Neuronal stem cell (in vitro differentiated cells): ENCODE measurements around the gene HMOX1.

Source experiments
- DNase-seq: peaks from one replicate; pipeline ENCODE4 v3.0.0-alpha.2; 2013; ENCODE audit warnings: low spot score
- H2AFZ ChIP-seq: one replicate; pipeline ENCODE4 v1.6.1; 2013; ENCODE audit warnings: mild to moderate bottlenecking, low read length, inconsistent platforms
- H2AK5ac ChIP-seq: 2 replicates; pipeline ENCODE4 v1.6.1; 2013; ENCODE audit warnings: low read depth, mild to moderate bottlenecking, inconsistent platforms, low read length, moderate library complexity, mixed read lengths
- H2BK120ac ChIP-seq: 2 replicates; pipeline ENCODE4 v1.6.1; 2013; ENCODE audit warnings: low read depth, mild to moderate bottlenecking, inconsistent platforms, low read length, moderate library complexity, mixed read lengths
- H2BK12ac ChIP-seq: one replicate; pipeline ENCODE4 v1.6.1; 2013; ENCODE audit warnings: low read length, inconsistent platforms
- H2BK15ac ChIP-seq: 2 replicates; pipeline ENCODE4 v1.6.1; 2013; ENCODE audit warnings: mild to moderate bottlenecking, low read length, inconsistent platforms, mixed read lengths
- H2BK5ac ChIP-seq: one replicate; pipeline ENCODE4 v1.6.1; 2013; ENCODE audit warnings: inconsistent platforms, mild to moderate bottlenecking, low read length, moderate library complexity
- H3K14ac ChIP-seq: one replicate; pipeline ENCODE4 v1.6.1; 2013; ENCODE audit warnings: low read length, inconsistent platforms
- H3K18ac ChIP-seq: 2 replicates; pipeline ENCODE4 v1.6.1; 2013; ENCODE audit warnings: low read length, inconsistent platforms
- H3K23ac ChIP-seq: 2 replicates; pipeline ENCODE4 v1.6.1; 2013; ENCODE audit warnings: low read depth, mild to moderate bottlenecking, mixed read lengths, low read length, inconsistent platforms; ENCODE audit not compliant: poor library complexity
- H3K27ac ChIP-seq: replicated peaks from 3 replicates; pipeline ENCODE4 v1.5.1; 2013; ENCODE audit warnings: low read length, inconsistent platforms
- H3K27me3 ChIP-seq, 3 experiments: 2 replicates each; pipeline ENCODE4 v1.6.1; 2013; ENCODE audit warnings: low read length in 3 of 3, mild to moderate bottlenecking in 2 of 3, inconsistent platforms in 1 of 3, low read depth in 1 of 3, mixed read lengths in 1 of 3, moderate library complexity in 1 of 3; ENCODE audit not compliant: control insufficient read depth in 3 of 3, insufficient read depth in 3 of 3
- H3K36me3 ChIP-seq, 2 donors: replicated peaks in 1 of 2; 2 replicates each; pipeline ENCODE4 v1.6.1; 2013; ENCODE audit warnings: low read length in 2 of 2; ENCODE audit not compliant: control insufficient read depth in 2 of 2, insufficient read depth in 2 of 2
- H3K4ac ChIP-seq: 2 replicates; pipeline ENCODE4 v1.6.1; 2013; ENCODE audit warnings: inconsistent platforms, mild to moderate bottlenecking, low read length, moderate library complexity
- H3K4me1 ChIP-seq, 2 donors: 1 replicate in 1 of 2; 2 replicates in 1 of 2; pipeline ENCODE4 v1.6.1; 2013; ENCODE audit warnings: low read length in 2 of 2, low read depth in 1 of 2; ENCODE audit not compliant: control insufficient read depth in 2 of 2, insufficient read depth in 1 of 2
- H3K4me2 ChIP-seq: one replicate; pipeline ENCODE4 v1.6.1; 2013; ENCODE audit warnings: mild to moderate bottlenecking, low read length, inconsistent platforms; ENCODE audit not compliant: insufficient read depth, poor library complexity, severe bottlenecking
- H3K4me3 ChIP-seq, 2 donors: 2 replicates each; pipeline ENCODE4 v1.5.1; 2013; ENCODE audit warnings: low read length in 2 of 2, mild to moderate bottlenecking in 2 of 2, inconsistent platforms in 1 of 2, moderate library complexity in 1 of 2
- H3K79me1 ChIP-seq: one replicate; pipeline ENCODE4 v1.6.1; 2013; ENCODE audit warnings: low read depth, mild to moderate bottlenecking, inconsistent platforms, low read length, moderate library complexity
- H3K9ac ChIP-seq: one replicate; pipeline ENCODE4 v1.6.1; 2013; ENCODE audit warnings: mild to moderate bottlenecking, low read depth, low read length, inconsistent platforms; ENCODE audit not compliant: poor library complexity
- H3K9me3 ChIP-seq, 2 donors: replicated peaks in 1 of 2; 2 replicates each; pipeline versions ENCODE3 to v1.6.1; 2013; ENCODE audit warnings: low read length in 2 of 2, mild to moderate bottlenecking in 2 of 2, inconsistent platforms in 1 of 2, low read depth in 1 of 2, mixed read lengths in 1 of 2, moderate library complexity in 1 of 2; ENCODE audit not compliant: control insufficient read depth in 2 of 2, insufficient read depth in 1 of 2
- H4K8ac ChIP-seq: one replicate; pipeline ENCODE4 v1.6.1; 2013; ENCODE audit warnings: low read depth, mild to moderate bottlenecking, inconsistent platforms, low read length, moderate library complexity
- H4K91ac ChIP-seq: one replicate; pipeline ENCODE4 v1.6.1; 2013; ENCODE audit warnings: low read length, low read depth, mild to moderate bottlenecking, inconsistent platforms; ENCODE audit not compliant: poor library complexity
- WGBS, 2 donors: extraction: QIAGEN DNeasy Blood & Tissue Kit; methylation state at CpG; one replicate each; pipeline ENCODE4 v1.1.7; 2013; ENCODE audit warnings: missing lambda C conversion rate in 2 of 2, mixed read lengths in 1 of 2; ENCODE audit not compliant: insufficient read length in 2 of 2, insufficient replicate concordance in 1 of 2; ENCODE audit errors: extremely low coverage in 2 of 2; 5-methylcytosine and 5-hydroxymethylcytosine counted together

The HMOX1 gene

DNA sequence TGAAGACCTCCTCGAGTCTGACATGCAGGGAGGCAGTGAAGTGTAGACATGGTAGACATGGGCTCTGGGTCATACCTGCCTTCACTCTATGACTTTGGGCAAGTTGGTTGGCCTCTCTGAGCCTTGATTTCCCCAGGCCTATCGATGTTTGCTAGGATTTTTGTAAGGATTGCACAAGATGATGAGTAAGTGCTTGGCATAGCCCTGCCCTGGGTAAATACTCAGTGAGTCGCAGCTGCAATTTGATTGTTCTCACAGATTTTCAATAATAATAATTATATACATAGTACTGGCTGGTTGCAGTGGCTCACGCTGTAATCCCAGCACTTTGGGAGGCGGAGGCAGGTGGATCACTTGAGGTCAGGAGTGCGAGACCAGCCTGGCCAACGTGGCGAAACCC lies 37.2 kb downstream of the HMOX1 start:
- no peak overlapping the region for H3K4me3 ChIP-seq
- no peak overlapping the region for H2BK15ac ChIP-seq
- no peak overlapping the region for H3K4me2 ChIP-seq
- no peaks in the 10 kb centered on the region for H3K4me1 ChIP-seq
- H3K23ac ChIP-seq = no peak overlapping the region
- no peak overlapping the region for H4K91ac ChIP-seq
- DNase-seq = no peak
- H3K79me1 ChIP-seq = peaks cover 4% of the 10 kb centered on the region
- no peak overlapping the region for H3K4ac ChIP-seq
- no peak overlapping the region for H2BK12ac ChIP-seq
- H2BK120ac ChIP-seq = no peak overlapping the region
- H3K27ac ChIP-seq = no peak overlapping the region
- H3K27me3 ChIP-seq = no peaks in the 10 kb centered on the region
- no peak overlapping the region for H3K18ac ChIP-seq
- no CpG with 5 or more reads among the region's 8 CpGs for WGBS, 2 donors
- no peak overlapping the region for H2AK5ac ChIP-seq
- no peak overlapping the region for H3K9ac ChIP-seq
- H4K8ac ChIP-seq = no peak overlapping the region
- peaks cover 0 to 1% of the 10 kb centered on the region in 2 donors for H3K9me3 ChIP-seq
- H2BK5ac ChIP-seq = no peak overlapping the region
- no peak overlapping the region for H2AFZ ChIP-seq
- H3K36me3 ChIP-seq = peaks cover 79 to 98% of the 10 kb centered on the region in 2 donors
- H3K14ac ChIP-seq = no peak overlapping the region

DNA sequence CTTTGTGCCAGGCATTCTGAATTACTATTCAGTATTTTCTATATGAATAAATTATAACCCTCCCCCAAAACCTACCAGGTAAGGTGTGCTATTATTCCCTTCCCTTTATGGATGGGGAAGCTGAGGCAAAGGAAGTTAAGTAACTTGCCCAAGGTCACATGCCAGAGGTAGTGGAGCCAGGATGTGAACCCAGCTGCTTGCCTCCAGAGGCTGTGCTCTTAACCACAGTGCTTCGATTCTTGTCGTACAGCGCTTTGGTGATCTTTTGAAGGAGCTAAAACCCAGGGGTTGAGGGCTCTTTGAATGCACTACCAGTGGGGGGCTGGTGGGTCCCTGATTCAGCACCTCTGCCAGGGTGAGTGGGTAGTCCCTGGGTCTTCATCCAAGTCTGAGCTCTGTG lies 37.8 kb downstream of the HMOX1 start:
- Histone ChIP-seq H3K18ac (no peak overlapping the region), H2BK5ac (no peak overlapping the region), H3K9me3 (peaks cover 0 to 1% of the 10 kb centered on the region in 2 donors), H2BK12ac (no peak overlapping the region), H3K14ac (no peak overlapping the region), H3K36me3 (peaks cover 78 to 98% of the 10 kb centered on the region in 2 donors), H3K4me1 (no peaks in the 10 kb centered on the region), H3K23ac (no peak overlapping the region), H2BK15ac (no peak overlapping the region), H2AK5ac (no peak overlapping the region), H4K91ac (no peak overlapping the region), H3K27ac (no peak overlapping the region), H2AFZ (no peak overlapping the region), H3K9ac (no peak overlapping the region), H3K4me3 (no peak overlapping the region), H3K27me3 (no peaks in the 10 kb centered on the region), H4K8ac (no peak overlapping the region), H3K79me1 (peaks cover 4% of the 10 kb centered on the region), H3K4ac (no peak overlapping the region), H2BK120ac (no peak overlapping the region), H3K4me2 (no peak overlapping the region)
- no CpG with 5 or more reads among the region's 3 CpGs for WGBS, 2 donors
- no peak for DNase-seq

DNA sequence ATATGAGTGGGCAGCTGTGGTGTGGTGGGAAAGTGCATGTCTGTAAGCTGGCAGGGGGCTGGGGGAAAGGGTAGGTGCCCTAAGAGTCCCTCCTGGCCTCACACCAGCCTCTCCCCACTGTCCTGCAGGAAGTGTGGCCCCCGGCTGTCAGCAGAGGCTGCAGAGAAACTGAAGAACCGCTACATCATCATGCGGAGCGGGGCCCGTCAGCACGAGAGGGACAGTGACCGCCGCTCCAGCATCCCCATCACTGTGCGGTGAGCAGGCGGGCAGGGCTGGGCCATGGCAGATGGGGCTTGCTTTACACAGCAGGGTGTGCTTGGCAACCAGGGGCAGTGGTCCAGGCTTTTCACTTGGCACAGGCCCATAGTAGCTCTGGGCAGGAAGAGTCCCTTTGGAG lies 38.9 kb downstream of the HMOX1 start:
- Histone ChIP-seq H3K4me1 (no peaks in the 10 kb centered on the region), H2AFZ (no peak overlapping the region), H2BK5ac (no peak overlapping the region), H2BK15ac (no peak overlapping the region), H2BK12ac (no peak overlapping the region), H4K91ac (no peak overlapping the region), H3K23ac (no peak overlapping the region), H3K4ac (no peak overlapping the region), H3K4me2 (no peak overlapping the region), H2AK5ac (no peak overlapping the region), H4K8ac (no peak overlapping the region), H3K9ac (no peak overlapping the region), H3K36me3 (peaks cover 79 to 98% of the 10 kb centered on the region in 2 donors), H3K4me3 (no peak overlapping the region), H3K27ac (no peak overlapping the region), H3K79me1 (peaks cover 4% of the 10 kb centered on the region), H3K14ac (no peak overlapping the region), H3K9me3 (peaks cover 0 to 1% of the 10 kb centered on the region in 2 donors), H3K18ac (no peak overlapping the region), H2BK120ac (no peak overlapping the region), H3K27me3 (no peaks in the 10 kb centered on the region)
- no CpG with 5 or more reads among the region's 10 CpGs for WGBS, 2 donors
- DNase-seq = no peak

DNA sequence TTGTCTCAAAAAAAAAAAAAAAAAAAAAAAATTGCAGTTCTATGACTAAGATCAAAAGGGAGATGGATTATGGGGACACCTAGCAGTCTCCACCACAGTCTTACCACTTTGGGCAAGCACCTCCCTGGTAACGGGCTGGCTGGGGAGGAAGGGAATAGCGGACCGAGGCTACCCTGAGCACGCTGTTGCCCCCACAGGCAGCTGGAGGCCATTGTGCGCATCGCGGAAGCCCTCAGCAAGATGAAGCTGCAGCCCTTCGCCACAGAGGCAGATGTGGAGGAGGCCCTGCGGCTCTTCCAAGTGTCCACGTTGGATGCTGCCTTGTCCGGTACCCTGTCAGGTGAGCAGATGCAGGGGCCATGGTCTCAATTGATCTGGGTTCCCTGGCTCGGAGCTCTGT lies 40.2 kb downstream of the HMOX1 start:
- peaks cover 7 to 8% of the 10 kb centered on the region in 2 donors for H3K4me1 ChIP-seq
- H3K9ac ChIP-seq = no peak overlapping the region
- H3K23ac ChIP-seq = no peak overlapping the region
- H2AFZ ChIP-seq = no peak overlapping the region
- H3K79me1 ChIP-seq = peaks cover 4% of the 10 kb centered on the region
- no peak overlapping the region for H2BK15ac ChIP-seq
- no peak overlapping the region for H4K8ac ChIP-seq
- H3K18ac ChIP-seq = no peak overlapping the region
- no peak overlapping the region for H2BK12ac ChIP-seq
- no peak overlapping the region for H3K27ac ChIP-seq
- H3K4me2 ChIP-seq = no peak overlapping the region
- H4K91ac ChIP-seq = no peak overlapping the region
- H2BK5ac ChIP-seq = no peak overlapping the region
- H3K4me3 ChIP-seq = no peak overlapping the region
- peaks cover 0 to 1% of the 10 kb centered on the region in 2 donors for H3K9me3 ChIP-seq
- peaks cover 71 to 98% of the 10 kb centered on the region in 2 donors for H3K36me3 ChIP-seq
- H2AK5ac ChIP-seq = no peak overlapping the region
- H3K14ac ChIP-seq = no peak overlapping the region
- H3K27me3 ChIP-seq = no peaks in the 10 kb centered on the region
- H3K4ac ChIP-seq = no peak overlapping the region
- no peak for DNase-seq
- no CpG with 5 or more reads among the region's 12 CpGs for WGBS, 2 donors
- H2BK120ac ChIP-seq = no peak overlapping the region
